ENCODE results near the gene ACP2.

GRCh38 chr11:47213950-47214565 is 34.6 kb downstream of the ACP2 start:
- no peak for TF ChIP-seq CTCF (IDR thresholded peaks at IDR 0.05)
- TF ChIP-seq POLR2A (IDR thresholded peaks at IDR 0.05): peak; percentile 53 to 80

Data from adrenal gland (tissue), 5 donors.